Cardiac muscle cell (in vitro differentiated cells and primary cell): ENCODE measurements around the gene ARHGEF6. TPM values are rescaled to one million over a fixed set of nuclear protein-coding genes. Genes with fewer than 3 reads are reported as not detected.

Experiments used
- DNase-seq, 2 donors: peaks; one replicate each; pipeline versions ENCODE4 v3.0.0 to v3.0.0-alpha.2; 2010 to 2017; ENCODE audit warnings: low read depth in 1 of 2, low spot score in 1 of 2
- H3K27ac ChIP-seq: fragments of 200-600 bp; sonication (generic); 2 replicates; pipeline ENCODE4 v1.5.1; 2016
- H3K27me3 ChIP-seq: fragments of 200-600 bp; sonication (generic); 2 replicates; pipeline ENCODE4 v1.6.0; 2016; ENCODE audit warnings: control low read depth
- H3K36me3 ChIP-seq: fragments of 200-600 bp; sonication (generic); 2 replicates; pipeline ENCODE4 v1.5.1; 2016; ENCODE audit warnings: control low read depth
- H3K4me1 ChIP-seq: fragments of 200-600 bp; sonication (generic); 2 replicates; pipeline ENCODE4 v1.8.1; 2017; ENCODE audit warnings: low read depth, mild to moderate bottlenecking, mixed run types
- H3K4me3 ChIP-seq: fragments of 200-600 bp; sonication (generic); 2 replicates; pipeline ENCODE4 v1.5.1; 2016; ENCODE audit warnings: mild to moderate bottlenecking
- H3K9me3 ChIP-seq: fragments of 200-600 bp; sonication (generic); 2 replicates; pipeline ENCODE4 v1.5.1; 2017; ENCODE audit warnings: low read depth, mild to moderate bottlenecking, control low read depth
- CTCF ChIP-seq: IDR thresholded peaks from 2 replicates; pipeline ENCODE4 v1.5.1; 2012; ENCODE audit warnings: low read depth, mild to moderate bottlenecking, low read length
- polyA plus RNA-seq: library from polyadenylated mRNA; unstranded; fragments of >200 nt; fragmentation: Nextera tagmentation; extraction: Ambion mirVana; gene quantifications from 2 replicates; pipeline ENCODE4 v1.2.1, GENCODE V29; 2016
- total RNA-seq: library from RNA; depleted of rRNA; stranded (reverse); fragments of >200 nt; gene quantifications from 2 replicates; pipeline ENCODE4 v1.2.3, GENCODE V29; 2016

ARHGEF6 gene
- total and polyA plus RNA-seq, 2 experiments from 2014 or later, result 2.4 to 2.7 TPM

DNA sequence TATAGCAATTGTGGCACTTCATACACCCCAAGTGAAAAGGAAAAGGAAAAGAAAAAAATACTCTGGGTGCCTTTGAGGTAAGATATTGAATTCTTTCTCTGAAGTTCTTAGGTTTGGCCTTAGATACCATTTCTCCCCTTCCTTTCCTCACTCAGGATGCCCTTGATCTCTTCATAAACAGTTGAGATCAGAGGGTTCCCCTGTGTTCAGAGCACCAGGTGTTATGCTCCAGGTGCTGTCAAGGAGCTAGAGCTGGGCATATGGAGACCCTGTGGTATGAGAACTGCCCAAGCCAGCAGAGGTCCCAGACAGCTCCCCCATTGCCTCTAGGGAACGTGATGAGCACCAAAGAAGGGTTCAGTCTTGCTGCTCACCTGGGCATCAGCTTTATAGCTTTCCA lies 149.9 kb downstream of the ARHGEF6 start:
- DNase-seq, result no peak
- no peaks in the 10 kb centered on the region for H3K9me3 ChIP-seq
- no peak overlapping the region for H3K27ac ChIP-seq
- H3K27me3 ChIP-seq, result no peaks in the 10 kb centered on the region
- no peaks in the 10 kb centered on the region for H3K4me1 ChIP-seq
- H3K4me3 ChIP-seq, result no peak overlapping the region
- H3K36me3 ChIP-seq, result no peaks in the 10 kb centered on the region
- TF ChIP-seq CTCF, result no peak

DNA sequence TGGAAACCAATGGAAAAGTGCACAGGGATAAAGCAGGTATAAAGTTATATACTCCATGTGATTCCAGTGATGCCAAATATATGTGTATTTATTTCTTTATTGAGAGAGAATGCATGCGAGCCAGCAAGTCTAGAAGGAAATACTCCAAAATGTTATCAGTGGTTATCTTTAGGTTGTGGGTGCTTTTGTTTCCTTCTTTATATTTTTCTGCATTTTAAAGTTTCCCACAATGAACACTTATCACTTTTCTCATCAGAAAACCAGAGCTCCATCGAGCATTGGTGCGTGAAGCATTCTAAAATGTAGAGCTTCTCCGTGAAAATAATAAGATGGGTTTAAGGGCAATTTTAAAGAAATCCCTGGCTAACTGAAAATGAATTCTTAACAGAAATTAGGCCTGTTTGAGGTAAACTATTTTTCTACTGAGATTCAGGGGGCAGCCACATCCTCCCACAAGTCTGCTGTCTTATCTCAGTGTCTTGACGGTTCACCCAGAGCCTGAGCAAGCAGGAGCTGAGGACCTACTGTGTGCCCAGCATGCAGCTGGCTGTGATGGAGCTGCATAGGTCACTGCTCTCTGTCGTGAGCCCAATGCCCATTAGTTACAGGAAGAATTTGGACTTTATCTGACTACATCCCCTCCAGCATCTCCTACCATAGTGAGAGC lies 151.5 kb downstream of the ARHGEF6 start:
- no peaks in the 10 kb centered on the region for H3K9me3 ChIP-seq
- no peak for DNase-seq
- no peaks in the 10 kb centered on the region for H3K36me3 ChIP-seq
- no peaks in the 10 kb centered on the region for H3K4me1 ChIP-seq
- H3K27me3 ChIP-seq, result no peaks in the 10 kb centered on the region
- TF ChIP-seq CTCF, result no peak
- H3K4me3 ChIP-seq, result no peak overlapping the region
- no peak overlapping the region for H3K27ac ChIP-seq

- no peak for TF ChIP-seq CTCF
- Histone ChIP-seq H3K27ac (no peak overlapping the region), H3K4me3 (no peak overlapping the region), H3K4me1 (no peaks in the 10 kb centered on the region), H3K36me3 (no peaks in the 10 kb centered on the region), H3K9me3 (no peaks in the 10 kb centered on the region), H3K27me3 (no peaks in the 10 kb centered on the region)
- no peak for DNase-seq
Observed at GRCh38 chrX:136627409-136627808, 153.3 kb downstream of the ARHGEF6 start.

DNA sequence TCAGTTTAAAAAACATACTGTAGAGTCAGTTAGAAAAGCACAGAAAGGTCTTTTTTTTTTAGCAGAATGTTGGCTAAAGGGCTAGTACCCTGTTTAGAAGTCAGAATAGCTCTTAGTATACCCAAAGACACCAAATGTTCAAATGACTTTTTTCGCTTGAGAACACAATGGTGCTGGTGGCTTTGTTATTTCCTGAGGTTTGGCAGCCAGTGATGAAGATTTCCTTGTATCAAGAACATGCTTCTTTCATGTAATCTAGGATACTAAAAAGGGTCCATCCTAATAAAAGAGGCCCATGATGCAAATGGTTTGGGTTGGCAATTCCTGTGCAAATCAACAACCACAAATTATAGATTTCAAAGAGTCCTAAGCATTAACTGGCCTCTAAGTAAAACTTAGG lies 153.8 kb downstream of the ARHGEF6 start:
- no peak for DNase-seq
- Histone ChIP-seq H3K4me3 (no peak overlapping the region), H3K4me1 (no peaks in the 10 kb centered on the region), H3K27me3 (no peaks in the 10 kb centered on the region), H3K27ac (no peak overlapping the region), H3K36me3 (no peaks in the 10 kb centered on the region), H3K9me3 (no peaks in the 10 kb centered on the region)
- no peak for TF ChIP-seq CTCF

GRCh38 chrX:136626237-136626636 lies 154.5 kb downstream of the ARHGEF6 start:
- no peak overlapping the region for H3K27ac ChIP-seq
- H3K4me3 ChIP-seq, result no peak overlapping the region
- H3K4me1 ChIP-seq, result no peaks in the 10 kb centered on the region
- H3K36me3 ChIP-seq, result no peaks in the 10 kb centered on the region
- H3K9me3 ChIP-seq, result no peaks in the 10 kb centered on the region
- no peak for TF ChIP-seq CTCF
- H3K27me3 ChIP-seq, result no peaks in the 10 kb centered on the region
- no peak for DNase-seq
